Pancreas (tissue), 10 donors: ENCODE measurements around the gene ANAPC10. TPM values are rescaled to one million over a fixed set of nuclear protein-coding genes. Genes with fewer than 3 reads are reported as not detected.

Source experiments
- ATAC-seq, 4 donors: fragments of 200-7000 bp; cut with Tn5 transposase; one replicate each; pipeline versions ENCODE4 v1.8.0 to v1.9.1; 2020; ENCODE audit warnings: mild to moderate bottlenecking in 4 of 4, moderate library complexity in 4 of 4
- DNase-seq, 6 donors: peaks; one replicate each; pipeline ENCODE4 v3.0.0-alpha.2; 2020
- FAIRE-seq: peaks from 2 replicates; lab custom pipeline; 2012; peaks lifted over from hg19 to GRCh38; lab: Jason Lieb, UNC
- H3K27ac ChIP-seq, 4 donors: fragments of 200-600 bp; sonication (generic); 1 replicate in 3 of 4; 2 replicates in 1 of 4; pipeline versions ENCODE4 v1.5.0 to v1.8.0; 2020
- H3K27me3 ChIP-seq, 4 donors: fragments of 200-600 bp; one replicate each; pipeline ENCODE4 v1.8.0; 2021
- H3K36me3 ChIP-seq, 3 donors: fragments of 200-600 bp; sonication (generic) in 1 of 3; one replicate each; pipeline versions ENCODE4 v1.5.0 to v1.8.0; 2020 to 2021
- H3K4me1 ChIP-seq, 3 donors: fragments of 200-600 bp; one replicate each; pipeline ENCODE4 v1.8.0; 2021
- H3K4me3 ChIP-seq, 4 donors: fragments of 200-600 bp; sonication (generic) in 2 of 4; one replicate each; pipeline versions ENCODE4 v1.5.0 to v1.8.0; 2020 to 2021
- H3K9me3 ChIP-seq, 4 donors: fragments of 200-600 bp; one replicate each; pipeline ENCODE4 v1.8.0; 2021
- WGBS, 2 donors: extraction: QIAGEN DNeasy Blood & Tissue Kit; methylation state at CpG; one replicate each; pipeline ENCODE4 v1.1.7; 2013; 5-methylcytosine and 5-hydroxymethylcytosine counted together
- intact Hi-C, 3 donors: fragments of 100-400 bp; cut with DNase I; formaldehyde crosslinking; loops; one replicate each; pipeline versions ENCODE4 v1.11.1 to v1.14.2; 2022
- polyA plus RNA-seq, 2 donors: library from polyadenylated mRNA; stranded (reverse); fragments of 200-250 nt; gene quantifications; one replicate each; pipeline ENCODE4 v1.2.3, GENCODE V29; 2013
- total RNA-seq, 6 donors: library from RNA; stranded (reverse); fragmentation: NEBNext Ultra II Directional in 4 of 6; extraction: Animal tissue kit (Norgen Biotek cat#: 25700) in 4 of 6; gene quantifications; one replicate each; pipeline versions ENCODE4 v1.2.1 to v1.2.4, GENCODE V29; 2021 to 2023
- TF ChIP-seq, protein P1 (sequence below), 4 donors: fragments of 200-600 bp; sonication (generic) in 3 of 4; IDR thresholded peaks; one replicate each; pipeline versions ENCODE4 v1.5.0 to v1.8.0; 2021; ENCODE audit warnings: antibody characterized with exemption in 4 of 4
- donor health status: healthy with polysubstance abuse.
- donor health status: DM: no; HTN: no; CAD: no; lungs with moderate emphysema.
- donor health status: DM: no; HTN: no; CAD: no.
- donor health status: control.
- donor health status: control.
- donor health status: Bipolar disorder and iron deficiency.
- donor health status: DM: yes; HTN: yes; CAD: no.
- donor health status: DM: no; HTN: no; CAD: no.
- donor health status: DM: no; HTN: no; CAD: no.
- donor health status: DM: yes; HTN: yes; CAD: no.

The ANAPC10 gene
- total and polyA plus RNA-seq, 8 donors = 5.3 to 11.1 (median 8.3) TPM

DNA sequence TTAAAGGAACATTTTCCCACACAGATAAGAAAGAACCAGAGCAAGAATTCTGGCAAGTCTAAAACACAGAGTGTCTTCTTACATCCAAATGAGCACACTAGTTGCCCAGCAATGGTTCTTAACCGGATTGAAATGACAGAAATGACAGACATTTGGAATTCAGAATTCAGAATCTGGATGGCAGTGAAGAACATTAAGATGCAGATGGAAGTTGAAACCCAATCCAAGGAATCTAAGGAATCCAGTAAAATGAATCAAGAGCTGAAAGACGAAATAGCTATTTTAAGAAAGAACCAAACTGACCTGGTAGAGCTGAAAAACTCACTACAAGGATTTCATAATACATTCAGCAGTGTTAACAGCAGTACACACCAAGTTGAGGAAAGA lies 21.5 kb downstream of the ANAPC10 start:
- DNase-seq (no peak), FAIRE-seq (no peak), ATAC-seq (no peak)
- Histone ChIP-seq H3K4me1 (no peaks in the 10 kb centered on the region), H3K4me3 (no peak overlapping the region), H3K27ac (no peak overlapping the region), H3K27me3 (no peaks in the 10 kb centered on the region), H3K9me3 (no peaks in the 10 kb centered on the region), H3K36me3 (peaks cover 0 to 5% (median 0%) of the 10 kb centered on the region in 3 donors)
- intact Hi-C loops = no loop called here
- TF ChIP-seq, protein P1, sequence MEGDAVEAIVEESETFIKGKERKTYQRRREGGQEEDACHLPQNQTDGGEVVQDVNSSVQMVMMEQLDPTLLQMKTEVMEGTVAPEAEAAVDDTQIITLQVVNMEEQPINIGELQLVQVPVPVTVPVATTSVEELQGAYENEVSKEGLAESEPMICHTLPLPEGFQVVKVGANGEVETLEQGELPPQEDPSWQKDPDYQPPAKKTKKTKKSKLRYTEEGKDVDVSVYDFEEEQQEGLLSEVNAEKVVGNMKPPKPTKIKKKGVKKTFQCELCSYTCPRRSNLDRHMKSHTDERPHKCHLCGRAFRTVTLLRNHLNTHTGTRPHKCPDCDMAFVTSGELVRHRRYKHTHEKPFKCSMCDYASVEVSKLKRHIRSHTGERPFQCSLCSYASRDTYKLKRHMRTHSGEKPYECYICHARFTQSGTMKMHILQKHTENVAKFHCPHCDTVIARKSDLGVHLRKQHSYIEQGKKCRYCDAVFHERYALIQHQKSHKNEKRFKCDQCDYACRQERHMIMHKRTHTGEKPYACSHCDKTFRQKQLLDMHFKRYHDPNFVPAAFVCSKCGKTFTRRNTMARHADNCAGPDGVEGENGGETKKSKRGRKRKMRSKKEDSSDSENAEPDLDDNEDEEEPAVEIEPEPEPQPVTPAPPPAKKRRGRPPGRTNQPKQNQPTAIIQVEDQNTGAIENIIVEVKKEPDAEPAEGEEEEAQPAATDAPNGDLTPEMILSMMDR (IDR thresholded peaks at IDR 0.05) = no peak
- 93 to 96% methylated on average over 2 of the region's 2 CpGs for WGBS, 2 donors

DNA sequence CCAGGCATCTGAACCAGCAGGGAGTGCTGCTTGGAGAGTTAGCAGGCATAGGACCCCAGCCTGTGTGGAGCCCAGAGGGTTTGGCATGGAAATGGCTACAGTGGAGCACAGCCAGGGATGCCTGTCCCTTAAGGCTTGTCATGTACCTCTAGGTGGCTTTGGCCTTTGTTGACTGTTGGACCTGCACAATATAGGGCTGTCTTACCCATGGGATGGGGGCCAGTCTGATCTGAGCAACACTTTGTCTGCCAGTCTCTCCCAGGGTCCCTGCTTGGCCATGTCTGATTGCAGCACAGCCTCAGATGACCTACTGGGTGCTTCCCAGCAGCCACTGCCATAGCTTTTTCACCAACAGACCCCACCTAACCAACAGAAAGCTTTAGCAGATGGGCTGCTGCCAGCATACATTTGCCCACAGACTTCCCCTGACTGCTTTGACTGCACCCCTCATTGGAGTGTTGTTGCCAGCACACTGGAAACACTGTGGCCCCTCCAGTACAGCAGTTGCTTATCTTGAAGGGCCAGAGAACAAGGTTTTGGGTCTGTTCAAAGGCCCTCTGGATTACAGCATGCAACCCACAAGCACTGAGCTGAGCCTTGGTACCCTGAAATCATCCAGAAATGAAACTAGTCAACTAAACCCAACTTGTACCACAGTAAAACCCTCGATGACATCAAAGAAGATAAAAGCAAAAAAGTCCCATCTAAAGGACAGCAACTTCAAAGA lies 22.1 kb downstream of the ANAPC10 start:
- WGBS, 2 donors = 90 to 97% methylated on average over 1 of the region's 1 CpG

DNA sequence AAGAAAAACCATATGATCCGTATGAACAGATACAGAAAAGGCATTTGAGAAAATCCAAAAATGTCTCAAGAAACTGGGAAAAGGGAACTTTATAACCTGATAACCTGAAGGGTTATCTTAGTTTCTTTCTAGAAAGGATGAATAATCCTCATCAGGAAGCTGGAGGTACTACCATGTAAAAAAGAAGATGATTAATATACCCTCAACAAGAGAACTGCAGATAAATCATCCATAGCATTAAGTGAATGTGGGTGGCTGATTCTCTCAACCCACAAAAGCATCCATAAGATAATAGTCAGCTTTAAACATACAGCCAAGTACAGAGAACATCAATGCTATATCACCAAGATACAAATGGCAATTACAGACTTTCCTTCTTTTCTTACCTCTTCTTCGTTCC lies 26.4 kb downstream of the ANAPC10 start:
- Histone ChIP-seq H3K27ac (no peak overlapping the region), H3K4me3 (no peak overlapping the region), H3K9me3 (no peaks in the 10 kb centered on the region), H3K27me3 (no peaks in the 10 kb centered on the region), H3K36me3 (no peaks in the 10 kb centered on the region), H3K4me1 (no peaks in the 10 kb centered on the region)
- TF ChIP-seq, protein P1 (IDR thresholded peaks at IDR 0.05) = no peak
- ATAC-seq (no peak), FAIRE-seq (no peak), DNase-seq (no peak)
- intact Hi-C loops = no loop called here
- WGBS, 2 donors = 90 to 97% methylated on average over 2 of the region's 2 CpGs

More for the DNA sequence above, 22.1 kb downstream of the ANAPC10 start:
- peaks cover 0 to 5% (median 0%) of the 10 kb centered on the region in 3 donors for H3K36me3 ChIP-seq
- H3K9me3 ChIP-seq = no peaks in the 10 kb centered on the region
- H3K4me1 ChIP-seq = no peaks in the 10 kb centered on the region
- TF ChIP-seq, protein P1 (IDR thresholded peaks at IDR 0.05) = no peak
- H3K27ac ChIP-seq = no peak overlapping the region
- ATAC-seq = no peak
- no peak for FAIRE-seq
- no peak for DNase-seq
- intact Hi-C loops = no loop called here
- H3K27me3 ChIP-seq = no peaks in the 10 kb centered on the region
- no peak overlapping the region for H3K4me3 ChIP-seq

DNA sequence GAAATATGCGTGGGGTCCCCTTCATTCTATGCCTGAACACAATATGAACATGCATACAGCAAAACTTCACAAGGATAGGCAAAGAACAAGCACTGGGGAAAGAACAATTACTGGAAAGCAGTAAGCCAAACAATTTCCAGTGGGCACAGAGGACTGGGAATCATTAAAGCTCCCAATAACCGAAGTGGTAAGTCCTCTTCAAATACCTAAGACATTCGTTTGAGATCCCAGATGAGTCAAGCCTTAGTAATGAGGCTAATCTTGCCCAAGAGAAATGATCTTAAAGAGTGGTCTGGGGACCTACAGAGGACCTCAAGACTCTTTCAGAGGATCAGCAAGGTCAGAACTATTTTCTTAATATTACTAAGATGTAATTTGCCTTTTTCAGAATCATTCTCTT lies 28.6 kb downstream of the ANAPC10 start:
- FAIRE-seq (no peak), DNase-seq (no peak), ATAC-seq (no peak)
- WGBS, 2 donors = 87 to 91% methylated on average over 3 of the region's 3 CpGs
- Histone ChIP-seq H3K4me3 (no peak overlapping the region), H3K27ac (no peak overlapping the region), H3K27me3 (no peaks in the 10 kb centered on the region), H3K36me3 (no peaks in the 10 kb centered on the region), H3K4me1 (peaks cover 11 to 13% (median 11%) of the 10 kb centered on the region in 3 donors), H3K9me3 (no peaks in the 10 kb centered on the region)
- intact Hi-C loops = loop anchor here in 1 of 3 donors (10.0 kb wide), 1 partner anchor 895 kb away; no protein-coding TSS in a partner anchor
- TF ChIP-seq, protein P1 (IDR thresholded peaks at IDR 0.05) = no peak

DNA sequence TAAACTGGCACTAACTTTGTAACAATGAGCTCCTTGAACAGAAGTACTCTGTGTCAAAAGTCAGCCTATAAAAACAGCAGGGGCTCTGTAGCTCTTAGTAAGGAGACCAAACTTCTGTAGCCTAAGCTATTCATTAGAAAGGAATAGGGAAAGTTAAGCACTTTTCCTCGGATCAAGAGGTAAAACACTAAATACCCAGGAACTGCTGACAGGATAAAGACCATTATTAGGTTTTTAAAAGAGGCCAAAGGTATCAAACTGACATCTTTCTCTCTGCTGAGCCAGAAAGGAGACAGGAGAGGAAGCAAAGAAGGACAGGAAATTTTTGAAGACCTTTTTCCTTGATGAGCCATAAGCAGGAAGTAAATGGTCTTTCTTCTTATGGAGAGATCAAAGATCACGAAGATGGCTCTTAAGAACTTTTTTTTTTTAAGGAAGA lies 31.9 kb downstream of the ANAPC10 start:
- Histone ChIP-seq H3K4me1 (peaks cover 11 to 13% (median 11%) of the 10 kb centered on the region in 3 donors), H3K36me3 (no peaks in the 10 kb centered on the region), H3K4me3 (no peak overlapping the region), H3K27me3 (no peaks in the 10 kb centered on the region), H3K27ac (no peak overlapping the region), H3K9me3 (no peaks in the 10 kb centered on the region)
- TF ChIP-seq, protein P1 (IDR thresholded peaks at IDR 0.05) = no peak
- ATAC-seq (no peak), FAIRE-seq (no peak), DNase-seq (no peak)
- intact Hi-C loops = loop anchor here in 1 of 3 donors (10.0 kb wide), 1 partner anchor 891 kb away; no protein-coding TSS in a partner anchor
- WGBS, 2 donors = 57 to 63% methylated on average over 2 of the region's 2 CpGs
